ENCODE measurements around the gene ZNF821.

The ZNF821 gene

DNA sequence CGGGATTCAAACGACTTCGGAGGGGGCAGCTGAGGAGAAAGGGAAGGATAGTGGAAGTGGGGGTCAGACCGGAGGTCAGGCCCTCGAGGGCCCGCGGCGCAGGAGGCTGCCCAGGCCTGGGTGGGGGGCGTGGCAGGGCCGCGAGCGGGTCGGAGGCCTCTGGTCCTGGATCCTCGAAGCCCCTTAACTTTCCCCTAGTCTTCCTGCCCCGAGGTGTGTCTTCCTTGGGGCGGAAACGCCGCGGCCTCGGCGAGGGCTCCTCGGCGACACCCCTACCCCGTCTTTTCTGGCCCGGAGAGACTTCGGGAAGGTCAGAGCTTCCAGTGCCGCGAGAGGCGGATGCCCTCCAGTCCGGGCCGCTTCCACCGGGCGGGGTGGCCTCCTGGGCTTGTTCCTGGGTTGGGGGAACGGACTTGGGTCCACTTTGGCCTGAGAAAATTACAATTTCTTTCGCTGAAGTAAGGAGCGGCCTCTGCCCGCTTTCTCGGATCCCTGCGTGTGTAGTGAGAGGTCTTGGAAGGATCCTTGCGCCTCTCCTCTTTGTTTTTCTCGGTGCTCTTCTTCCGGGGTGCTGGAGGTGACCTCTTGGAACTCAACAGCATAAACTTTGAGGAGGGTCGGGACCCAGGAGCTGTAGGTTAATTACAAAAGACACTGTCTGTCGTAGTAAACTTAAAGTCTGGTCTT lies 11.8 kb upstream of the ZNF821 start:
- DNase-seq = peak; percentile 57
- Mint-ChIP-seq H3K9me3 (peaks cover 23% of the 10 kb centered on the region), H3K27ac (peak overlapping the region; percentile 99), H3K4me3 (peak overlapping the region; percentile 99), H3K27me3 (ENCODE audit: low read depth, poor library complexity) (peaks cover 2% of the 10 kb centered on the region), H3K36me3 (ENCODE audit: low read depth) (peaks cover 42% of the 10 kb centered on the region), H3K4me1 (peaks cover 23% of the 10 kb centered on the region)
- TF ChIP-seq, protein P1, sequence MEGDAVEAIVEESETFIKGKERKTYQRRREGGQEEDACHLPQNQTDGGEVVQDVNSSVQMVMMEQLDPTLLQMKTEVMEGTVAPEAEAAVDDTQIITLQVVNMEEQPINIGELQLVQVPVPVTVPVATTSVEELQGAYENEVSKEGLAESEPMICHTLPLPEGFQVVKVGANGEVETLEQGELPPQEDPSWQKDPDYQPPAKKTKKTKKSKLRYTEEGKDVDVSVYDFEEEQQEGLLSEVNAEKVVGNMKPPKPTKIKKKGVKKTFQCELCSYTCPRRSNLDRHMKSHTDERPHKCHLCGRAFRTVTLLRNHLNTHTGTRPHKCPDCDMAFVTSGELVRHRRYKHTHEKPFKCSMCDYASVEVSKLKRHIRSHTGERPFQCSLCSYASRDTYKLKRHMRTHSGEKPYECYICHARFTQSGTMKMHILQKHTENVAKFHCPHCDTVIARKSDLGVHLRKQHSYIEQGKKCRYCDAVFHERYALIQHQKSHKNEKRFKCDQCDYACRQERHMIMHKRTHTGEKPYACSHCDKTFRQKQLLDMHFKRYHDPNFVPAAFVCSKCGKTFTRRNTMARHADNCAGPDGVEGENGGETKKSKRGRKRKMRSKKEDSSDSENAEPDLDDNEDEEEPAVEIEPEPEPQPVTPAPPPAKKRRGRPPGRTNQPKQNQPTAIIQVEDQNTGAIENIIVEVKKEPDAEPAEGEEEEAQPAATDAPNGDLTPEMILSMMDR (IDR thresholded peaks at IDR 0.05) = no peak

DNA sequence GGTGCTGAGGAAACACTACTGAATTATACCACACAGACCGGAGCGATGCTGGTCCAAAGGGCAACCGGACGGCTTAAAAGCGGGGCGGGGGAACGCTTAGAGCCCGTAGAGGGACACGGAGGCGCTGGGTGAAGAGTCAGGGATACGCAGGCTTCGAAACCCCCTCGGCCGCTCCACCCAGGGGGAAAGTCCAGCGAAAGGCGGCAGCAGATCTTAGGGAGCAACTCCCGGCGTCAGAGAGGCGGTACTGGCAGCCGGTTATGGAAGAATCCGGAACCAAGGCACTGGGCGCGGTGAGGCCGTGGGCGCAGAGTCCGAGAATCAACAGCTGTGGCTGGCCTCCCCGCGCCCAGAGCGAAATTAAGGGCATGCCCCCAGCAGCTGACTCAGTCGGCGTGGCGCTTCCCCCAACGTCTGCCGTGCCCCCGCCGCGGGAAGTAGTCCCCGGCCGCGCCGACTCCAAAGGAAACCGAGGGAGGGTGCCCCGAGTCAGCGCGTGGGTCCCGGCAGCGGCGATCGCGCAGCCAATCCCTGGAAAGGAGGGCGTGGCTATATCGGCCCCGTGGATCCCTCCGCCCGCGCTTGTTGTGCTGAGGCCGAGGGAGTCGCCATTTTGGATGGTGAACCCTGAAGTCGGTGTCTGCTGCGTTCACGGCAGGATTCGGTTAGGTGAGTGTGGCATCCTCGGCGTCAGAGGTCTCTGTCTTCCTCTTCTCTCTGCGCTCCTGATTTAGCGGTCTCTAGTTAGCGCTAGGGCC lies 11.1 kb upstream of the ZNF821 start, which contains the start of gene IST1:
TSS of gene IST1 (plus strand) at position 611 of the 758 bp plus-strand sequence. CDS start 20,110 bp downstream, outside the sequence.
- Mint-ChIP-seq H3K9me3 (peaks cover 18% of the 10 kb centered on the region), H3K4me1 (peaks cover 23% of the 10 kb centered on the region), H3K36me3 (ENCODE audit: low read depth) (peaks cover 34% of the 10 kb centered on the region), H3K27ac (peak within 1 kb of the TSS; percentile 99), H3K27me3 (ENCODE audit: low read depth, poor library complexity) (peaks cover 2% of the 10 kb centered on the region), H3K4me3 (peak within 1 kb of the TSS; percentile 99)
- DNase-seq = peak; percentile 96
- TF ChIP-seq, protein P1 (IDR thresholded peaks at IDR 0.05) = no peak

DNA sequence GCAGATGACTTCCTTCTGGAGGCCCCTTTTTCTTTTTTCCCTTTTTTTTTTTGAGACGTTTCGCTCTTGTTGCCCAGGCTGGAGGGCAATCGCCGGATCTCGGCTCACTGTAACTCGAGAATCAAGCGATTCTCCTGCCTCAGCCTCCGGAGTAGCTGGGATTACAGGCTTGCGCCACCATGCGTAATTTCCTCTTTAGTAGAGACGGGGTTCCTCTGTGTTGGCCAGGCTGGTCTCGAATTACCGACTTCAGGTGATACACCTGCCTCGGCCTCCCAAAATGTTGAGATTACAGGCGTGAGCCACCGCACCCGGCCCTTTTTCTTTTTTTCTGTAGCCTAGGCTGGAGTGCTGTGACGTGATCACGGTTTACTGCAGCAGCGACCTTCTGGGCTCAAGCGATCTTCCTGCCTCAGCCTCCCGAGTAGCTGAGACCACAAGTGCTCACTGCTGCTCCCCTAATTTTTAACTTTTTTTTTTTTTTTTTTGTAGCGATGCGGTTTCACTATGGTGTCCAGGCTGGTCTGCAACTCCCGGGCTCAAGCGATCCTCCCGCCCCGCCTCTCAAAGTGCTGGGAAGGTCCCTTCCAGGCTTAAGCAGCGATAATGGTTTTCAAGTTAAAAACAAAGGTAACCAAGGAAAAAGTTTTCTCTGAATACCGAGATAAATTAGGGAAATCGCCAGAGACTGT lies 10.4 kb upstream of the ZNF821 start:
- peak; percentile 50 for DNase-seq
- H3K4me3 Mint-ChIP-seq = peak overlapping the region; percentile 99
- H3K27ac Mint-ChIP-seq = peak overlapping the region; percentile 99
- peaks cover 23% of the 10 kb centered on the region for H3K4me1 Mint-ChIP-seq
- peaks cover 14% of the 10 kb centered on the region for H3K9me3 Mint-ChIP-seq
- TF ChIP-seq, protein P1 (IDR thresholded peaks at IDR 0.05) = no peak
- peaks cover 2% of the 10 kb centered on the region for H3K27me3 Mint-ChIP-seq (ENCODE audit: low read depth, poor library complexity)
- H3K36me3 Mint-ChIP-seq (ENCODE audit: low read depth) = peaks cover 29% of the 10 kb centered on the region

DNA sequence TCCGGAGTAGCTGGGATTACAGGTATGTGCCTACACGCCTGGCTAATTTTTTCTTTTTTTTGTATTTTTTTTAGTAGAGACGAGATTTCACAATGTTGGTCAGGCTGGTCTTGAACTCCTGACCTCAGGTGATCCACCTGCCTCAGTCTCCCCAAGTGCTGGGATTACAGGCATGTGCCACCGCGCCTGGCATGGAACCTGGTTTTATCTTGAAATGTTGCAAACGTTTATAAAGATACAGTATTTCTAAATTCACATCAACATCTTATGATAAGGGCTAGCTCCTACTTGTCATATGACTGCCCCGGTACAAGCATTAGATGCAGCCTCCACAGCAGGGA lies 9.9 kb upstream of the ZNF821 start:
- peaks cover 23% of the 10 kb centered on the region for H3K4me1 Mint-ChIP-seq
- peaks cover 2% of the 10 kb centered on the region for H3K27me3 Mint-ChIP-seq (ENCODE audit: low read depth, poor library complexity)
- no peak for DNase-seq
- peak overlapping the region; percentile 99 for H3K27ac Mint-ChIP-seq
- H3K4me3 Mint-ChIP-seq = peak overlapping the region; percentile 99
- H3K9me3 Mint-ChIP-seq = peaks cover 9% of the 10 kb centered on the region
- TF ChIP-seq, protein P1 (IDR thresholded peaks at IDR 0.05) = no peak
- H3K36me3 Mint-ChIP-seq (ENCODE audit: low read depth) = peaks cover 24% of the 10 kb centered on the region

DNA sequence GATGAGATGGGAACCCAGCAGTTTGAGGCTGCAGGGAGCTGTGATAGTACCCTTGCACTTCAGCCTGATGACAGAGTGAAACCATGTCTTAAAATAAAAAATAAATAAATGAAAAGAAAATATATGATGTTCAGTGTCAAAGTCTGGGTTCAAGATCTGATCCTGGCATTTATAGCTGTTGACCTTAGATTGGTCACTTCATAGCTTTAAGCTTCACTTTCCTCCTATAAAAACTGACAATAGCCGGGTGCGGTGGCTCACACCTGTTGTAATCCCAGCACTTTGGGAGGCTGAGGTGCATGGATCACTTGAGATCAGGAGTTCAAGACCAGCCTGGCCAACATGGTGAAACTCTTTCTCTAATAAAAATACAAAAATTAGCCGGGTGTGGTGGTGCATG lies 5.2 kb upstream of the ZNF821 start:
- Mint-ChIP-seq H3K27ac (no peak overlapping the region), H3K9me3 (no peaks in the 10 kb centered on the region), H3K36me3 (ENCODE audit: low read depth) (no peaks in the 10 kb centered on the region), H3K27me3 (ENCODE audit: low read depth, poor library complexity) (peaks cover 3% of the 10 kb centered on the region), H3K4me3 (no peak overlapping the region), H3K4me1 (peaks cover 14% of the 10 kb centered on the region)
- TF ChIP-seq, protein P1 (IDR thresholded peaks at IDR 0.05) = no peak
- no peak for DNase-seq

Measured in nephron progenitor cell (in vitro differentiated cells).